MV-4-11 (cell line): ENCODE data around the gene FBXO3.
"Not testable (repeated sequence)": the region's sequence is repeated elsewhere in the genome, so short reads cannot be mapped to it uniquely, and the experiment has no call there.

Experiments used
- DNase-seq: peaks from one replicate; lab custom pipeline; 2025; lab: John Stamatoyannopoulos, UW

The FBXO3 gene

GRCh38 chr11:33773987-33774735 lies at the start of gene FBXO3:
TSS of gene FBXO3 (minus strand) at chr11:33774520. CDS start at chr11:33774497, 23 bp downstream.
- peak; percentile 59 for DNase-seq

- DNase-seq = not testable (repeated sequence)
Observed at GRCh38 chr11:33822981-33823380, 48.7 kb upstream of the FBXO3 start.

DNA sequence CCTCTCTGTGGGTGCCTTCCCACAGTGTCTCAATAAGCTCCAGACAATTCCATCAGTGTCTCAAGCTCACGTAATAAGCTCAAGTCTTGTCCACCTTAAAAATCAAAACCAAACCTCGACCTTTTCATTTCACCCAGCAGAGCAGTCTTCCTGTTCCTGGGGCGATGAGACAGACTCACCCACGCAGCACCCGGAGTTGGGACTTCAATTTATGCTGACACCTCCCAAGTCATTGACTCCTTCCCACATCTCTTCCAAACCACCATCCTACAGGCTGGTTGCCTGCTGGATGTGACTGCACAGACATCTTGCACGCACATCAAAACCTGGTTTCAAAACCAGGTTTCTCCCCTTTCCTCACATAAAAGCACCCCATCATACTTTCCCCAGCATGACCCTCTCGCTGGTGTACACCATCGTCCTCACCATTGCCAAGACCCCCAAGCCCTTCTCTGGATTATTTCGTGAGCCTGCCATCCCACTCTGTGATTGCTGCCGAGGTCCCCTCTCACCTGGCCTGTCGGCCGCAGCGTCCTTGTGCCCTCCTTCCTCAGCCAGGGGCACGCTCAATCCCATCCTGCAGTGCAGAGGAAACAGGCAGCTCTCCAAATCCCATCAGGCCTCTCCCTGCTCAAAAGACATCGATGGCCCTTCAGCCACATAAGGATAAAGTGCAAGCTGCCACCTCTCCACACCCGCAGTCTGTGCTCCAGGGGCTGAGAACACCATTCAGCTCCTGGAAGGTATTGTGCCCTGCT lies 45.1 kb upstream of the FBXO3 start:
- no peak for DNase-seq

DNA sequence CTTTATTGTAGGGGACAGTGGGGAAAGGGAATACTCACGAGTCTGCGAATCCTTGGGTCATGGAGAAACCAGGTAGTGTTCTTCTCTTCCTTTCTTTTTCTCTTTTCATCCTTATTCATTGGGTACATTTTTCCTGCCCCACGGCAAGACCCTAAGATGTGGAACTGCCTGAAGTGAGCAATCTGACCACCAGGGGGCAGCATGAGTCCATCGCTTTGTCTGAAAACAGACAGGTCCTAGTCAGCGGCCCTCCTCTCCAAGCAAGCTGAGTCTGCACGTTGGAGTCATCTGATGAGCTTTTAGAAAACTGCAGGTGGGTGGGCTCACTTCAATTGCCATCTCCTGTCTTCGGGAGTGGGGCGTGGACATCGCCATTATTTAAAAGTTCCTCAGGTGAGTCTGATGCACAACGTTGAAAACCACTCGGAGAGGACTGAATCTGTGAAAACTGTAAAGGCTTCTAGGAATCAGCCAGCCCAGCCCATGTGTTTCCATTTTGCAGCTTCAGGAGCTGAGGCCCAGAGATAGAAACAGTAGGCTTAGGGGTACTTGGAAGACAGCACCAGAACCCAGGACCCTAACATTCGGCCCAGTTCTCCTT lies 34.0 kb upstream of the FBXO3 start:
- peak; percentile 39 for DNase-seq

- DNase-seq = no peak
Observed at GRCh38 chr11:33804471-33804870, 30.2 kb upstream of the FBXO3 start.

DNA sequence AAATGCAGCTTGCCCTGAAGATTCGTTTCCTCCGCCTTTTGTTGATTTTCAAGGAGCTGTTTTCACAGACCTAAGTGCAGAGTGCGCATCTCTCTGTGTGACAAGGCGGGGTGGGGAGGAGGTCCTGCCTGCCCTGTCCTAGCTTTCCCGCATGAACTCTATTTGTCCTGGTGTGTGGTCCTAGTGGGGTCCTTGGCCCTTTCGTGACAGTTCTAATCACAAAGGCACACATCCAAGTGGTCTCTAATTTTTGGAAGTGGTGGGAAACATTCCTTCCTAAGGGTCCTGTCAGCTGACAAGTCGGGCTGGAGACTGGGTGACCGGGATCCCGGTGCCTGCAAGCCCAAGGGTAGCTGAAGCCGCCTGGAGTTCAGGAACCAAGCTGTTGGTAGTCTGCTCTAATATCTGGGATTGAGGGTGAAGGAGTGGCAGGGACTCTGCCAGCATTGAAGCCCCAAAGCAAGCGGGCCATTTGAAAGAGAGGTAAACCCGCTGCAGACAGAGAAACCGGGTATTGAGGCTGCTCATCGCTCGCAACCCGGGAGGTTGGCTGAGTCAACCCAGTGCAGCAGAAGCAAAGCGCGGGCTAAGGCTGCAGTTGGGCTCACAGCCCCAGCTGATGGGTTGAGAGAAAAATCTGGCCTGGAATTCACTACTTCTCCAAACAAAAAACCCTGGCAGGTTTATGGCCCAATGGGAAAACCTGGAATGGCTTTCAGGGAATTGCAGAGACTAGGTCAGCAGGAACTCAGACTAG lies 28.1 kb upstream of the FBXO3 start:
- peak; percentile 17 for DNase-seq

- no peak for DNase-seq
Observed at GRCh38 chr11:33801821-33802193, 27.5 kb upstream of the FBXO3 start.

GRCh38 chr11:33797879-33798278 lies 23.6 kb upstream of the FBXO3 start:
- no peak for DNase-seq

- DNase-seq = no peak
Observed at GRCh38 chr11:33790040-33790439, 15.7 kb upstream of the FBXO3 start.

DNA sequence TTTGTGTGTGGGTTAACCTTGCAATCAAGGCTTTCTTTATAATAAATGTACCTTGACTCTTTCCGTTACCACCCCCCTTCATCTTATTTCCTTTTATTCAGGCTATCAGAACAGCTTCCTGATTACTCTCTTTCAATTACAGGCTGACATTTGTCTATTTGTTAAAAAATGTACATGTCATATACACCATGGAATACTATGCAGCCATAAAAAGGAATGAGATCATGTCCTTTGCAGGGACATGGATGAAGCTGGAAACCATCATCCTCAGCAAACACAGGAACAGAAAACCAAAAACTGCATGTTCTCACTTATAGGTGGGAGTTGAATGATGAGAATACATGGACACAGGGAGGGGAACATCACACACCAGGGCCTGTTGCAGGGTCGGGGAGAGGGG lies 13.8 kb upstream of the FBXO3 start:
- not testable (repeated sequence) for DNase-seq

GRCh38 chr11:33787076-33787475 lies 12.8 kb upstream of the FBXO3 start:
- DNase-seq = no peak

GRCh38 chr11:33785609-33786008 lies 11.3 kb upstream of the FBXO3 start:
- no peak for DNase-seq

- no peak for DNase-seq
Observed at GRCh38 chr11:33779849-33780528, 5.7 kb upstream of the FBXO3 start.

- no peak for DNase-seq
Observed at GRCh38 chr11:33778675-33779074, 4.4 kb upstream of the FBXO3 start.

GRCh38 chr11:33777906-33778305 lies 3.6 kb upstream of the FBXO3 start:
- no peak for DNase-seq

DNA sequence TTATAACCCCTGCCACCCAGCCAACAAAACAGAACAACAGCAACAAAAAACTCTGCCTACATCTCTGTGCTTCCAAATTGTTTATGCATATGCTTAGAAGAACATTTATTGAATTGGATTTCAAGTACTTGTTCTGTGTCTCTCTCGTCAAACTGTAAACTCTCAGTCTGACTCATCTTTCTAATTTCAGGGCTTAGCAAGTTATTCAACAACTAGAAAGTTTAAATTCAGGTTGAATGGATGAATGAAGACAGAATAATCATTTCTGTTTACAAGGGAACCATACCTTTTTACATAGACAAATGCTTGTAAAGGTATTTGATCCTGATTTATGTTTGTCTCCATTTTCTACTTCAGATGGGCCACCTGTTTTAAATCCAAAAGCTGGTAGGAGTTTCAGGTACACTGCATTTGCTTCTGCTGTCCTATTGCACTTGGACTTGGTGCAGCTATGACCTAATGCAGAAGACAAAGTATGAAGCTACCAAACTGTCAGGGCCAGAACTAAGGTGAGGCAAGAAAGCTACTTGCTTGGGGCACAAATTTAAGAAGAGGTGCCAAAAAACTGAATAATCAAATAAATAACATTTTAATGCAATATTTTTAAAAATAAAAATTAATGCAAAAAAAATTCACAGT lies 1.6 kb upstream of the FBXO3 start:
- DNase-seq = no peak

GRCh38 chr11:33775467-33775807 lies 1.1 kb upstream of the FBXO3 start:
- no peak for DNase-seq

DNA sequence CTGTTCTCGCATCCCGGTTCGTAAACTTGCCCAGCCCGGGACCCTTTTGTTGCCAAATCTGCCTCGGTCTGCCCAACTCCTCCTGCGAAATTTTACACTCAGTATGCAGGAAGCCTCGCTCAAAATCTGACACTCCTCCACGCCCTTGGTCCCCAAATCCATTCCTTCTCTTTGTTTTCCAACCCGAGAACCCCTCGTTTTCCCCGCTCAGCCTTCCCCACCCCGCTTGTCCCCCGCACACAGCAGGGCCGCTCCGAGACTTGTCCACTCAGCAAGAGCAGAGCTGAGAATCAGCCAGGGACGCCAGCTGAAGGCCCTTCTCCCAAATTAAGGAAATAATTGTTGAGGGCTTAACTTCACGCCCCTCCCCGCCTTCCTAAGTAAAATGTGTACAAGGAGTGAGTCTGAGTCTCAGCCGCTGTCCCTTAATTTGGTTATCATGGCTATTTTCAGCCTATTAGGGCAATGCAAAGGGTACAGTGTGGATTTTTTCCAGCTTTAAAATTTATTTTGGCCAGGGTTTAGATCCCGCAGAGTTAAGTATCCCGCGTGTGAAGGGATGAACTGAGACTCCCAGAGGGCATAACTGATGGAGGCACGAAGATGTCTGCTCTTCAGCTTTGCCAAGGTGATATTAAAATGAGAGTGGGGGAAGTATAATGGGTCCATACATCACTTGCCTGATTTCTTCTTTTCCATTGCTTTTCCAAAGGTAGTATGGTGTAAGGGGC lies 581 bp upstream of the FBXO3 start:
- DNase-seq = no peak

GRCh38 chr11:33773404-33773986 lies 825 bp downstream of the FBXO3 start:
- DNase-seq = no peak

GRCh38 chr11:33772870-33773269 lies 1.4 kb downstream of the FBXO3 start:
- no peak for DNase-seq
